Measurements from ENCODE around the gene PHF14. TPM values are rescaled to one million over a fixed set of nuclear protein-coding genes. Genes with fewer than 3 reads are reported as not detected.

The PHF14 gene
- total and polyA plus RNA-seq, 4 donors: 6.9 to 24.4 (median 15.3) TPM

GRCh38 chr7:10973942-10974911 lies 555 bp downstream of the PHF14 start:
- Histone ChIP-seq H3K9me3 (ENCODE audit: control insufficient read depth in 4 of 4, low read length in 3 of 4) (no peaks in the 10 kb centered on the region), H3K4me3 (ENCODE audit: low read depth in 1 of 3, low read length in 3 of 3) (peak overlapping the region; percentile 79 to 95 (median 80)), H3K4me1 (ENCODE audit: control insufficient read depth in 4 of 4, insufficient read depth in 4 of 4, low read length in 3 of 4) (peaks cover 0 to 18% (median 11%) of the 10 kb centered on the region in 4 donors), H3K27me3 (ENCODE audit: control insufficient read depth in 4 of 4, insufficient read depth in 4 of 4, low read length in 3 of 4) (no peaks in the 10 kb centered on the region), H3K27ac (ENCODE audit: low read depth in 1 of 2, low read length in 2 of 2) (peak overlapping the region; percentile 61 to 89), H3K36me3 (ENCODE audit: control insufficient read depth in 4 of 4, insufficient read depth in 3 of 4, low read depth in 1 of 4, low read length in 3 of 4) (peaks cover 0 to 2% (median 0%) of the 10 kb centered on the region in 4 donors), H3K9ac (ENCODE audit: low read depth in 1 of 2, low read length in 2 of 2) (peak overlapping the region; percentile 67 to 91)
- peak; percentile 57 for DNase-seq (ENCODE audit: low spot score)
- WGBS: under 1% methylated on average over 47 of the region's 47 CpGs
- TF ChIP-seq REST (IDR thresholded peaks at IDR 0.05) (peak; percentile 97), FOXA2 (IDR thresholded peaks at IDR 0.05) (no peak)

- Histone ChIP-seq H3K4me1 (ENCODE audit: control insufficient read depth in 4 of 4, insufficient read depth in 4 of 4, low read length in 3 of 4) (peaks cover 0 to 18% (median 11%) of the 10 kb centered on the region in 4 donors), H3K4me3 (ENCODE audit: low read depth in 1 of 3, low read length in 3 of 3) (no peak overlapping the region), H3K27me3 (ENCODE audit: control insufficient read depth in 4 of 4, insufficient read depth in 4 of 4, low read length in 3 of 4) (no peaks in the 10 kb centered on the region), H3K36me3 (ENCODE audit: control insufficient read depth in 4 of 4, insufficient read depth in 3 of 4, low read depth in 1 of 4, low read length in 3 of 4) (peaks cover under 1 to 3% (median 2%) of the 10 kb centered on the region in 4 donors), H3K27ac (ENCODE audit: low read depth in 1 of 2, low read length in 2 of 2) (no peak overlapping the region), H3K9me3 (ENCODE audit: control insufficient read depth in 4 of 4, low read length in 3 of 4) (no peaks in the 10 kb centered on the region), H3K9ac (ENCODE audit: low read depth in 1 of 2, low read length in 2 of 2) (no peak overlapping the region)
- WGBS: 82% methylated on average over 4 of the region's 4 CpGs
- TF ChIP-seq JUND (IDR thresholded peaks at IDR 0.05) (no peak), HNF4G (IDR thresholded peaks at IDR 0.05) (no peak), ATF3 (IDR thresholded peaks at IDR 0.05) (no peak), RAD21 (IDR thresholded peaks at IDR 0.05) (no peak), NR2F2 (IDR thresholded peaks at IDR 0.05) (no peak), CTCF (IDR thresholded peaks at IDR 0.05; ENCODE audit: low read depth, low read length, missing input control) (no peak), FOXA2 (IDR thresholded peaks at IDR 0.05) (no peak), HNF4A (conservative IDR thresholded peaks at IDR 0.05) (no peak), TAF1 (conservative IDR thresholded peaks at IDR 0.05) (no peak), FOXA1 (IDR thresholded peaks at IDR 0.05) (no peak), EGR1 (IDR thresholded peaks at IDR 0.05; ENCODE audit: low read depth in 2 of 2) (no peak), RXRA (IDR thresholded peaks at IDR 0.05) (no peak), SP1 (IDR thresholded peaks at IDR 0.05) (no peak), MAX (IDR thresholded peaks at IDR 0.05) (no peak), GABPA (IDR thresholded peaks at IDR 0.05 in 1 of 2, conservative IDR thresholded peaks at IDR 0.05 in 1 of 2) (no peak), ZBTB33 (IDR thresholded peaks at IDR 0.05) (no peak)
- no peak for DNase-seq (ENCODE audit: low spot score)
Observed at GRCh38 chr7:10977113-10977512, 3.4 kb downstream of the PHF14 start.
